Ishikawa (cell line): Measurements from ENCODE around the gene EVI5L.

ENCODE experiments used
- CEBPB ChIP-seq: IDR thresholded peaks from 2 replicates; pipeline ENCODE4 v1.6.1; 2012
- CREB1 ChIP-seq: IDR thresholded peaks from 2 replicates; pipeline ENCODE4 v1.6.1; 2012; ENCODE audit warnings: low read depth
- EP300 ChIP-seq: IDR thresholded peaks from 2 replicates; pipeline ENCODE4 v1.6.1; 2012; ENCODE audit warnings: borderline replicate concordance
- FOXM1 ChIP-seq: IDR thresholded peaks from 2 replicates; pipeline ENCODE4 v1.6.1; 2012; ENCODE audit warnings: low read depth, borderline replicate concordance
- TF ChIP-seq, protein P1 (sequence below): IDR thresholded peaks from 2 replicates; pipeline ENCODE4 v1.6.1; 2012; ENCODE audit warnings: low read depth, mild to moderate bottlenecking
- TF ChIP-seq, protein P2 (sequence below): IDR thresholded peaks from 2 replicates; pipeline ENCODE4 v1.6.1; 2012
- TF ChIP-seq, protein P3 (sequence below): IDR thresholded peaks from 2 replicates; pipeline ENCODE4 v1.6.1; 2012

DNA sequence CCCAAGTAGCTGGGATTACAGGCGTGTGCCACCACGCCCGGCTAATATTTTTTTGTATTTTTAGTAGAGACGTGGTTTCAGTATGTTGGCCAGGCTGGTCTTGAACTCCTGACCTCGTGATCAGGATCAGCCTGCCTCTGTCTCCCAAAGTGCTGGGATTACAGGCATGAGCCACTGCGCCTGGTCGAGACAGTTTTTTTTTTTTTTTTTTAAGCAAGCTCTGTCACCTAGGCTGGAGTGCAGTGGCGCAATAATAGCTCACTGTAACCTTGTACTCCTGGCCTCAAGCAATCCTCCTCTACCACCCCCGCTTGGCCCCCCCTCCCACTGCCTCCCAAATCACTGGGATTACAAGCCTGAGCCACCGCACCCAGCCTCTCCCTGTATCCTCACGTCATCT is 67.3 kb downstream of the EVI5L start:
- TF ChIP-seq CREB1: no peak
- TF ChIP-seq CEBPB: no peak
- TF ChIP-seq, protein P1, sequence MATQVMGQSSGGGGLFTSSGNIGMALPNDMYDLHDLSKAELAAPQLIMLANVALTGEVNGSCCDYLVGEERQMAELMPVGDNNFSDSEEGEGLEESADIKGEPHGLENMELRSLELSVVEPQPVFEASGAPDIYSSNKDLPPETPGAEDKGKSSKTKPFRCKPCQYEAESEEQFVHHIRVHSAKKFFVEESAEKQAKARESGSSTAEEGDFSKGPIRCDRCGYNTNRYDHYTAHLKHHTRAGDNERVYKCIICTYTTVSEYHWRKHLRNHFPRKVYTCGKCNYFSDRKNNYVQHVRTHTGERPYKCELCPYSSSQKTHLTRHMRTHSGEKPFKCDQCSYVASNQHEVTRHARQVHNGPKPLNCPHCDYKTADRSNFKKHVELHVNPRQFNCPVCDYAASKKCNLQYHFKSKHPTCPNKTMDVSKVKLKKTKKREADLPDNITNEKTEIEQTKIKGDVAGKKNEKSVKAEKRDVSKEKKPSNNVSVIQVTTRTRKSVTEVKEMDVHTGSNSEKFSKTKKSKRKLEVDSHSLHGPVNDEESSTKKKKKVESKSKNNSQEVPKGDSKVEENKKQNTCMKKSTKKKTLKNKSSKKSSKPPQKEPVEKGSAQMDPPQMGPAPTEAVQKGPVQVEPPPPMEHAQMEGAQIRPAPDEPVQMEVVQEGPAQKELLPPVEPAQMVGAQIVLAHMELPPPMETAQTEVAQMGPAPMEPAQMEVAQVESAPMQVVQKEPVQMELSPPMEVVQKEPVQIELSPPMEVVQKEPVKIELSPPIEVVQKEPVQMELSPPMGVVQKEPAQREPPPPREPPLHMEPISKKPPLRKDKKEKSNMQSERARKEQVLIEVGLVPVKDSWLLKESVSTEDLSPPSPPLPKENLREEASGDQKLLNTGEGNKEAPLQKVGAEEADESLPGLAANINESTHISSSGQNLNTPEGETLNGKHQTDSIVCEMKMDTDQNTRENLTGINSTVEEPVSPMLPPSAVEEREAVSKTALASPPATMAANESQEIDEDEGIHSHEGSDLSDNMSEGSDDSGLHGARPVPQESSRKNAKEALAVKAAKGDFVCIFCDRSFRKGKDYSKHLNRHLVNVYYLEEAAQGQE: no peak
- TF ChIP-seq, protein P2, sequence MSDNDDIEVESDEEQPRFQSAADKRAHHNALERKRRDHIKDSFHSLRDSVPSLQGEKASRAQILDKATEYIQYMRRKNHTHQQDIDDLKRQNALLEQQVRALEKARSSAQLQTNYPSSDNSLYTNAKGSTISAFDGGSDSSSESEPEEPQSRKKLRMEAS: no peak
- TF ChIP-seq, protein P3, sequence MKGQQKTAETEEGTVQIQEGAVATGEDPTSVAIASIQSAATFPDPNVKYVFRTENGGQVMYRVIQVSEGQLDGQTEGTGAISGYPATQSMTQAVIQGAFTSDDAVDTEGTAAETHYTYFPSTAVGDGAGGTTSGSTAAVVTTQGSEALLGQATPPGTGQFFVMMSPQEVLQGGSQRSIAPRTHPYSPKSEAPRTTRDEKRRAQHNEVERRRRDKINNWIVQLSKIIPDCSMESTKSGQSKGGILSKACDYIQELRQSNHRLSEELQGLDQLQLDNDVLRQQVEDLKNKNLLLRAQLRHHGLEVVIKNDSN: no peak
- TF ChIP-seq EP300: no peak
- TF ChIP-seq FOXM1: no peak
